Common myeloid progenitor, CD34-positive (primary cell): ENCODE measurements around the gene ZCCHC14.

ENCODE experiments used
- CTCF ChIA-PET: fragments of 350-600 bp; sonication (Branson Sonifier 250); formaldehyde crosslinking; loops from one replicate; lab custom pipeline; 2021; ENCODE audit warnings: antibody characterized with exemption; lab: Charles Lee
- POLR2A ChIA-PET: fragments of 350-600 bp; sonication (Branson Sonifier 250); formaldehyde crosslinking; loops from one replicate; lab custom pipeline; 2021; ENCODE audit warnings: antibody characterized with exemption; lab: Charles Lee
- DNase-seq, 3 donors: peaks; one replicate each; pipeline versions ENCODE4 v3.0.0 to v3.0.0-alpha.2; 2013
- H3K27ac ChIP-seq, 2 experiments: 1 replicate in 1 of 2; 2 replicates in 1 of 2; pipeline ENCODE4 v1.7.0; 2013; ENCODE audit warnings: inconsistent platforms in 2 of 2, low read length in 2 of 2, mild to moderate bottlenecking in 2 of 2, low read depth in 1 of 2, moderate library complexity in 1 of 2; ENCODE audit not compliant: severe bottlenecking in 2 of 2, insufficient read depth in 1 of 2, poor library complexity in 1 of 2
- H3K27me3 ChIP-seq, 5 experiments: replicated peaks in 2 of 5; 1 replicate in 3 of 5; 2 replicates in 2 of 5; pipeline versions ENCODE4 v1.6.1 to v1.7.0; 2013; ENCODE audit warnings: low read length in 4 of 5, mild to moderate bottlenecking in 2 of 5, moderate library complexity in 2 of 5, inconsistent platforms in 1 of 5; ENCODE audit not compliant: insufficient read depth in 5 of 5, control insufficient read depth in 4 of 5
- H3K36me3 ChIP-seq, 4 experiments: 1 replicate in 2 of 4; 2 replicates in 2 of 4; pipeline versions ENCODE4 v1.6.1 to v1.7.0; 2013; ENCODE audit warnings: low read length in 3 of 4, control low read depth in 1 of 4, mild to moderate bottlenecking in 1 of 4; ENCODE audit not compliant: control insufficient read depth in 4 of 4, insufficient read depth in 4 of 4
- H3K4me1 ChIP-seq, 4 experiments: 1 replicate in 3 of 4; 2 replicates in 1 of 4; pipeline versions ENCODE4 v1.6.1 to v1.7.1; 2013; ENCODE audit warnings: low read length in 3 of 4, mild to moderate bottlenecking in 3 of 4, control low read depth in 1 of 4, inconsistent platforms in 1 of 4, moderate library complexity in 1 of 4; ENCODE audit not compliant: control insufficient read depth in 4 of 4, insufficient read depth in 4 of 4; ENCODE audit errors: control extremely low read depth in 1 of 4
- H3K4me3 ChIP-seq, 7 experiments: 1 replicate in 4 of 7; 2 replicates in 3 of 7; pipeline versions ENCODE4 v1.5.1 to v1.7.0; 2013; ENCODE audit warnings: mild to moderate bottlenecking in 7 of 7, low read length in 6 of 7, moderate library complexity in 6 of 7, inconsistent platforms in 2 of 7, low read depth in 2 of 7, control low read depth in 1 of 7; ENCODE audit not compliant: insufficient read depth in 4 of 7, control insufficient read depth in 1 of 7; ENCODE audit errors: extremely low read depth in 1 of 7
- H3K9me3 ChIP-seq, 5 experiments: 1 replicate in 4 of 5; 2 replicates in 1 of 5; pipeline versions ENCODE4 v1.6.1 to v1.7.1; 2013; ENCODE audit warnings: low read length in 4 of 5, mild to moderate bottlenecking in 2 of 5, inconsistent platforms in 1 of 5, low read depth in 1 of 5, moderate library complexity in 1 of 5; ENCODE audit not compliant: control insufficient read depth in 4 of 5, insufficient read depth in 2 of 5; ENCODE audit errors: control extremely low read depth in 1 of 5
- WGBS: methylation state at CpG from one replicate; pipeline ENCODE4 v1.1.5; 2013; ENCODE audit not compliant: insufficient coverage; 5-methylcytosine and 5-hydroxymethylcytosine counted together

The ZCCHC14 gene

DNA sequence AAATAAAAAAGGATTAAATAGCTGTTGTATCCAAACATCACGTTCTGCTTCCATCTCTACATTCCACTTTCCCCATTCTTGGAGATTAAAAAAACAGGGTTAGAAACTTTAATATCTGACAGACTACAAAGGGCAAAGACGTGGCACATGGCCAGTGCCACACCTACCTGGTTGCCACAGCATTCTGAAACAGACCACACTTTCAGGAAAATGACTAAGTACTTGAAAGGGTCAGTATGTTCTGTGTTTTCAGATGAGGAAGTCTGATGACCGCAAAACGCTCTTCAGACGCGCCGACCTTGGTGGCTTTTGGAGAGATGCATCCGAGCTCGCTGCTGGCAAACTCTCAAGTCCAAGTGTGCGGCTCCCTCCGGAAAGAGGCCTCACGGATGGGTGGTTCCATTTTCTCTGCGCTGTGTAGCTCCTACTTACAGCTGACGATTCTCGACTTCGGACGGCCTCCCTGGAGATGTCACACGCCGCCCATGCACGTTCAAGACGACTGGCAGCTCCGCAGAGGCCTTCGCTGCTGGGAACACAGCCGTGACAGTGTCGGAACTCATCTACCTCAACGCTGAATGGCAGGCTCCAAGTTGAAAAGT, 85.2 kb downstream of the ZCCHC14 start:
- no peak overlapping the region for H3K27ac ChIP-seq
- peak in 2 of 3 donors; percentile 49 to 60 for DNase-seq
- H3K4me3 ChIP-seq = no peak overlapping the region
- no peaks in the 10 kb centered on the region for H3K27me3 ChIP-seq
- H3K9me3 ChIP-seq = no peaks in the 10 kb centered on the region
- 94% methylated on average over 23 of the region's 26 CpGs for WGBS
- peaks cover 11 to 74% (median 56%) of the 10 kb centered on the region in 4 experiments for H3K36me3 ChIP-seq
- ChIA-PET CTCF (interaction anchor here (2.5 kb wide), 1 partner anchor 13 kb away, joined by 5 read pairs; no protein-coding TSS in a partner anchor), POLR2A (no interaction called here)
- H3K4me1 ChIP-seq = no peaks in the 10 kb centered on the region

DNA sequence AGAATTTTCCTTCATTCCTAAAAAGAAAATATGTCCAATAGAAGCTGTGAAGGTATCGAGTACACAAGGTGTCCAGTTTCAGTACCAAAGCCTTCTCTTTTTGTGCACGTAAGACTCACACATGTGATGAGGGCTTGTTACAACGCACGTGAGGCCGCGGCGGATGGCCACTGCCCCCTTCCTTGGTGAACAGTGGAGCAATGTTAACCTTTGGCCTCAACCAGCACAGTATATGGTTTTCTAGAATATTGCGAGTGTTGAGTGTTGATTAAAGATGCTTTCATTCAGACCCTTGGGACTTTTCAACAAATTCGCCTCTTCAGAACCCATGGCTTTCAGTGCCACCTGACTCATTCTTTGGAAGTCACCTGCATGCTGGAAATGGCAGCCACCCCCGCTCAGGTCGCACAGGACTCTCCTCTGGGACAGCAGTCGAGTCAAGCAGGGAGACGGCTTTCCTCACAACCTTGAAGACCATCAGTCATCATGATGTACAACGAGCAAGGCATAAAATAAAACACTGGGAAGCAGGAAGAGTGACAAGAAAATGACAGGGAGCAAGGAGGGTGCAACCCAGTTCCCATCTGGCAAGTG, 86.2 kb downstream of the ZCCHC14 start:
- DNase-seq = no peak
- no peak overlapping the region for H3K27ac ChIP-seq
- H3K27me3 ChIP-seq = no peaks in the 10 kb centered on the region
- 96% methylated on average over 13 of the region's 14 CpGs for whole genome bisulfite sequencing
- ChIA-PET POLR2A (no interaction called here), CTCF (interaction anchor here (2.5 kb wide), 1 partner anchor 12 kb away, joined by 5 read pairs; no protein-coding TSS in a partner anchor)
- H3K36me3 ChIP-seq = peaks cover 11 to 69% (median 48%) of the 10 kb centered on the region in 4 experiments
- no peaks in the 10 kb centered on the region for H3K9me3 ChIP-seq
- no peaks in the 10 kb centered on the region for H3K4me1 ChIP-seq
- H3K4me3 ChIP-seq = no peak overlapping the region

DNA sequence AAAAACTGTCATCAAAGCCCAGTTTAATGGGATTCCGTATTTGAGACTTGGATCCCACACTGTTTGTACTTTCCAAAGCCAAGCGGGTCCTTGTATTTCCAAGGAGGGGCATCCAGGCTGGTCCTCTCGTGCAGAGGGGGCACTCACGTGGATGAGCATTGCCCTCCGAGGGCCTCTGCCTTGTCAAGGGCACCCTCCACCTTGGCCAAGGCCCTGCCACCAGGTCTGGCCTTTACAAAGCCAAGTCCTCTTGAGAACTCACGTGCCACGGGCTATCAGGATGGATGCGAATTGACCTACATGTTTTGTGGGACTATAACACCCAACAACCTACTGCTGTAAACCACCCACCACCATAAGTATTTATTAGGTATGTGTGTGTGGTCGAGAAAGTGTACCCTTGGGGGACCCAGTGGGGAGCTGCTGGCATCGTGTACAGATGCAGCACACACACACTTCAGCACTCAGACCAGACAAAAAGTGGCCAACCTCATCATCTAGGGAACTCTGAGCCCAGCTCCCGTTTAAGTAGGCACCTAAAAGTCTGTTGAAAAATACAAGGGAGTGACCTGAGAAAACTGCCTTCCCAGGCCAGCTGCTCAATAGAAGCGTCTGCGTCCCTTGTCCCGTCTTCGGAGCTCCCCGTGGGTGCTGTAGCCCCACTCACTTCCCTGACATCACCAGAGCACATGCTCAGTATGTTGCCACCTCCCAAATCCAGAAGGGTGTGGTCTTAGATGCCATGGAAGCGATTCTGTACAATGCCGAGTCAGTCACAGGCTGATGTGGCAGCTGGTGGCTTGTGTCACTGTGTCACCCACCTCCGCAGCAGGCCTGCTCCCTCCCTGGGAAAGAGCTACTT, 87.8 kb downstream of the ZCCHC14 start:
- Histone ChIP-seq H3K4me1 (no peaks in the 10 kb centered on the region), H3K27me3 (no peaks in the 10 kb centered on the region), H3K36me3 (peaks cover 9 to 65% (median 39%) of the 10 kb centered on the region in 4 experiments), H3K4me3 (no peak overlapping the region), H3K9me3 (no peaks in the 10 kb centered on the region), H3K27ac (no peak overlapping the region)
- CTCF ChIA-PET = interaction anchor here (0.8 to 2.5 kb wide), 4 partner anchors 9 to 11 kb away, joined by 3 to 5 read pairs (median 4); no protein-coding TSS in a partner anchor
- 96% methylated on average over 14 of the region's 19 CpGs for WGBS
- POLR2A ChIA-PET = interaction anchor here (0.8 to 1.4 kb wide), 3 partner anchors 11 to 21 kb away, joined by 3 to 5 read pairs (median 4); partner anchors contain the start of gene FBXO31
- DNase-seq = peak in 1 of 3 donors; percentile 21

DNA sequence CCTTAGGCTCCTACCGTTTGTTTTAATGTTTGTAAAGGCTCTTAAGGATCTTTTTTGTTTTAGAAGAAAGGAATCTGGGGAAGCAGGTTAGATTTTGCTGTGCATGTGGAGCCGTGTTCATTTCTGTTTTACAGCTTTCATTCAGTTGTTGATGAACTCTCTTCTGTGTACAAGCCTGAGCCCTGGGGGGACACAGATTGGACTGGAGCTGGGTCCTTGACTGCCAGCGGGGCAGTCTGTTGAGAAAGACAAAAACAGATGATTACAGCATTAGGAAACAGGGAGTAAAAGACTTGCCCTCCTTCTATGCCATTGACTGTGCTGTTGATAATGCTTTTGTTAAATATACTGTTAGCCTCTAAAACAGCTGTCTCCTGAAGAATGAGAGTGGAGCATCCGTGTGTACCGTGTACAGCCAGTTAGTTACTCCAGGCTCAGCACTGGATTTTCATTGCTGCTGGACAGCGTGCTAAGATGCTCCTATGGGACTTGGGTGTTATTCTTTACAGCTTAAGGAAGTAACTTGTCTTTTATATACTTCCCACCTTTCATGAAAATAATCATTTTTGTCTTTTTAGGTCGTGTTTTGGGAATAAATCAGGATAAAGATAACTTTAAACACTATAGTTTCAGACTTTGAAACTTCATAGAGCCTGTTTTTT, 97.5 kb downstream of the ZCCHC14 start:
- H3K27ac ChIP-seq = no peak overlapping the region
- CTCF ChIA-PET = interaction anchor here (0.7 to 3.4 kb wide), 9 partner anchors 9 to 1355 kb away, joined by 3 to 14 read pairs (median 4); partner anchors contain the start of gene FBXO31
- POLR2A ChIA-PET = no interaction called here
- peaks cover 10 to 17% (median 11%) of the 10 kb centered on the region in 4 experiments for H3K36me3 ChIP-seq
- no peak overlapping the region for H3K4me3 ChIP-seq
- 96% methylated on average over 5 of the region's 7 CpGs for WGBS
- H3K9me3 ChIP-seq = no peaks in the 10 kb centered on the region
- peaks cover 13 to 27% (median 22%) of the 10 kb centered on the region in 4 experiments for H3K4me1 ChIP-seq
- H3K27me3 ChIP-seq = no peaks in the 10 kb centered on the region
- DNase-seq = no peak

DNA sequence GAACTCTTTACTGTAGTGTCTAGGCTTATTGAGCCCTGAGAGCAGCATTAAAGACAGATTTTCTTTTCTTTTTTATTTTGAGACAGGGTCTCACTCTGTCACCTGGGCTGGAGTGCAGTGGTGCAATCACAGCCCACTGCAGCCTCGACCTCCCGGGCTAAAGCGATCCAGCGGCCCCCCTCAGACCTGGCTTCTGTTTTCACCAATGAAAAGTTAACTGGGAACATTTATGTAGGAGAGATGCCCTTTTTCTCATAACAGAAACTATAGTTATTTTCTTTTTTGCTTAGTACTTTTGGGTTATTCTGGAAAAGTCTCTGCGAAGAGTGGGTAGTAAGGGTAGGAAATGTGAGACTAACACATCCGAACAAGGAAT, 99.2 kb downstream of the ZCCHC14 start:
- H3K9me3 ChIP-seq = no peaks in the 10 kb centered on the region

More for the DNA sequence above, 99.2 kb downstream of the ZCCHC14 start:
- no peaks in the 10 kb centered on the region for H3K27me3 ChIP-seq
- peaks cover 16 to 34% (median 25%) of the 10 kb centered on the region in 4 experiments for H3K4me1 ChIP-seq
- WGBS = 100% methylated on average over 2 of the region's 6 CpGs
- peak overlapping the region in 6 of 7 experiments; percentile 1 to 93 (median 77) for H3K4me3 ChIP-seq
- ChIA-PET POLR2A (interaction anchor here (1.3 kb wide), 1 partner anchor 12 kb away, joined by 5 read pairs; no protein-coding TSS in a partner anchor), CTCF (interaction anchor here (0.8 to 3.4 kb wide), 11 partner anchors 10 to 86 kb away, joined by 3 to 14 read pairs (median 4); partner anchors contain the start of genes C16orf95 and FBXO31)
- DNase-seq = no peak
- H3K36me3 ChIP-seq = peaks cover 3 to 7% (median 5%) of the 10 kb centered on the region in 4 experiments
- H3K27ac ChIP-seq = peak overlapping the region in 1 of 2 experiments; percentile 58
